Uterus (tissue), 4 donors: ENCODE results near the gene NAT14. TPM values are rescaled to one million over a fixed set of nuclear protein-coding genes. Genes with fewer than 3 reads are reported as not detected.
"Not testable (repeated sequence)": the region's sequence is repeated elsewhere in the genome, so short reads cannot be mapped to it uniquely, and the experiment has no call there.

ENCODE experiments used
- DNase-seq, 2 donors: peaks; one replicate each; pipeline ENCODE4 v3.0.0-alpha.2; 2019 to 2020
- H3K27ac ChIP-seq, 2 donors: fragments of 200-600 bp; sonication (generic); 1 replicate in 1 of 2; 2 replicates in 1 of 2; pipeline ENCODE4 v1.5.1; 2016 to 2018
- H3K27me3 ChIP-seq, 2 donors: fragments of 200-600 bp; sonication (generic); one replicate each; pipeline ENCODE4 v1.5.1; 2018 to 2019; ENCODE audit warnings: control low read depth in 1 of 2
- H3K36me3 ChIP-seq, 2 donors: fragments of 200-600 bp; sonication (generic); one replicate each; pipeline ENCODE4 v1.5.1; 2019; ENCODE audit warnings: control low read depth in 1 of 2
- H3K4me1 ChIP-seq, 2 donors: fragments of 200-600 bp; sonication (generic); one replicate each; pipeline ENCODE4 v1.5.1; 2018 to 2019; ENCODE audit warnings: control low read depth in 1 of 2
- H3K4me3 ChIP-seq, 2 donors: fragments of 200-600 bp; sonication (generic); 1 replicate in 1 of 2; 2 replicates in 1 of 2; pipeline ENCODE4 v1.5.1; 2018 to 2019; ENCODE audit warnings: mild to moderate bottlenecking in 1 of 2
- H3K9me3 ChIP-seq, 2 donors: fragments of 200-600 bp; sonication (generic); one replicate each; pipeline ENCODE4 v1.5.1; 2019; ENCODE audit warnings: control low read depth in 1 of 2
- POLR2A ChIP-seq, 2 donors: fragments of 450-650 bp; IDR thresholded peaks; one replicate each; pipeline ENCODE4 v1.6.1; 2016; ENCODE audit warnings: antibody characterized with exemption in 2 of 2, mild to moderate bottlenecking in 1 of 2, moderate library complexity in 1 of 2
- intact Hi-C: fragments of 100-400 bp; cut with DNase I; formaldehyde crosslinking; loops from one replicate; pipeline ENCODE4 v1.15.1; 2023; ENCODE audit warnings: low total_unique reads
- total RNA-seq, 4 donors: library from RNA; depleted of rRNA in 3 of 4; stranded (reverse); fragments of >200 nt in 3 of 4; gene quantifications; one replicate each; pipeline versions ENCODE4 v1.1.0 to v1.2.4, GENCODE V29; 2014 to 2023
- TF ChIP-seq, protein P1 (sequence below), 4 experiments: fragments of 200-600 bp in 2 of 4; fragments of 450-650 bp in 2 of 4; sonication (generic) in 2 of 4; IDR thresholded peaks; one replicate each; pipeline ENCODE4 v1.5.1; 2016 to 2019; ENCODE audit warnings: antibody characterized with exemption in 4 of 4, mild to moderate bottlenecking in 2 of 4, moderate library complexity in 1 of 4
- donor health status: DM: yes; HTN: yes; CAD: no.

Gene NAT14
- total RNA-seq, 4 donors from 2014 or later = 16.8 to 44.3 (median 19.6) TPM

- no peaks in the 10 kb centered on the region for H3K36me3 ChIP-seq
- no peaks in the 10 kb centered on the region for H3K9me3 ChIP-seq
- intact Hi-C loops = no loop called here
- TF ChIP-seq POLR2A (IDR thresholded peaks at IDR 0.05) = no peak
- TF ChIP-seq, protein P1, sequence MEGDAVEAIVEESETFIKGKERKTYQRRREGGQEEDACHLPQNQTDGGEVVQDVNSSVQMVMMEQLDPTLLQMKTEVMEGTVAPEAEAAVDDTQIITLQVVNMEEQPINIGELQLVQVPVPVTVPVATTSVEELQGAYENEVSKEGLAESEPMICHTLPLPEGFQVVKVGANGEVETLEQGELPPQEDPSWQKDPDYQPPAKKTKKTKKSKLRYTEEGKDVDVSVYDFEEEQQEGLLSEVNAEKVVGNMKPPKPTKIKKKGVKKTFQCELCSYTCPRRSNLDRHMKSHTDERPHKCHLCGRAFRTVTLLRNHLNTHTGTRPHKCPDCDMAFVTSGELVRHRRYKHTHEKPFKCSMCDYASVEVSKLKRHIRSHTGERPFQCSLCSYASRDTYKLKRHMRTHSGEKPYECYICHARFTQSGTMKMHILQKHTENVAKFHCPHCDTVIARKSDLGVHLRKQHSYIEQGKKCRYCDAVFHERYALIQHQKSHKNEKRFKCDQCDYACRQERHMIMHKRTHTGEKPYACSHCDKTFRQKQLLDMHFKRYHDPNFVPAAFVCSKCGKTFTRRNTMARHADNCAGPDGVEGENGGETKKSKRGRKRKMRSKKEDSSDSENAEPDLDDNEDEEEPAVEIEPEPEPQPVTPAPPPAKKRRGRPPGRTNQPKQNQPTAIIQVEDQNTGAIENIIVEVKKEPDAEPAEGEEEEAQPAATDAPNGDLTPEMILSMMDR (IDR thresholded peaks at IDR 0.05) = no peak
- no peak overlapping the region for H3K27ac ChIP-seq
- DNase-seq = no peak
- no peaks in the 10 kb centered on the region for H3K4me1 ChIP-seq
- no peaks in the 10 kb centered on the region for H3K27me3 ChIP-seq
- H3K4me3 ChIP-seq = no peak overlapping the region
Observed at GRCh38 chr19:55527197-55528029, 42.4 kb downstream of the NAT14 start.

DNA sequence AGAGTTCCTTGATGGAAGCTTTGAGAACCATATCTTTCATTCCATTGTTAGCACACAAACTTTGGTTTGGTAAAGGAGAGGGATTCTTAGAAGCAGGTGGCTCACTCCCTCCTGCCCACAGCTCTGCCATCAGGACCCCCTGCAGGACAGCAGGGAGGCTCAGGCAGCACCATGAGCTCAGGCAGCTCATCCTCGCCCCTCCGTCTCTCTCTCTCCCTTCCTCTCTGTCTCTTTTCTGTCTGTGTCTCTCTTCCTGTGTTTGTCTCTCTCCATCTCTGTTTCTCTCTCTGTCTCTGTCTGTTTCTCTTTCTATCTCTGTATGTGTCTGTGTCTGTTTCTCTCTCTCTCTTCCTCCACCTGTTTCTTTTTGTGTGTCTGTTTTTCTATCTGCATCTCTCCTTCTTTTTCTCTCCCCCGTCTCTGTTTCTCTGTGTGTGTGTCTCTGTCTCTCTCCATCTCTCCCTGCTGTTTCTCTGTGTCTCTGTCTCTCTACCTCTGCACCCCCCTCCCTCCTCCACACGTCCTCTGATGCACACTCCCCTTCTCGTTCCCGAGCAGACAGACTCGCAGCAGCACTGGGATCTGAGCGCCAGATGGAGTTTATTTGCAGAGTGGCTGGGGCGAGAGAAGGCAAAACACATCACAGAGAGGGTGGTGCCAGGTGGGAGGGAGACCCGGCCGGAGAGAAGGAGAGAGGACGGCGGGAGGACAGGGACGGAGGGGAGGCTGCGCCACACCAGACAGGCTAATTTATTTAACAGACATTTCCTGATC lies 43.2 kb downstream of the NAT14 start:
- H3K27ac ChIP-seq = no peak overlapping the region
- DNase-seq = no peak
- H3K27me3 ChIP-seq = no peaks in the 10 kb centered on the region
- intact Hi-C loops = no loop called here
- TF ChIP-seq, protein P1 (IDR thresholded peaks at IDR 0.05) = no peak
- TF ChIP-seq POLR2A (IDR thresholded peaks at IDR 0.05) = no peak
- H3K9me3 ChIP-seq = no peaks in the 10 kb centered on the region
- no peak overlapping the region for H3K4me3 ChIP-seq
- no peaks in the 10 kb centered on the region for H3K4me1 ChIP-seq
- H3K36me3 ChIP-seq = no peaks in the 10 kb centered on the region

GRCh38 chr19:55529636-55530234 lies 44.7 kb downstream of the NAT14 start:
- Histone ChIP-seq H3K4me1 (no peaks in the 10 kb centered on the region), H3K27me3 (no peaks in the 10 kb centered on the region), H3K36me3 (no peaks in the 10 kb centered on the region), H3K4me3 (no peak overlapping the region), H3K27ac (no peak overlapping the region), H3K9me3 (no peaks in the 10 kb centered on the region)
- no peak for DNase-seq
- TF ChIP-seq POLR2A (IDR thresholded peaks at IDR 0.05) = no peak
- TF ChIP-seq, protein P1 (IDR thresholded peaks at IDR 0.05) = no peak
- intact Hi-C loops = no loop called here

DNA sequence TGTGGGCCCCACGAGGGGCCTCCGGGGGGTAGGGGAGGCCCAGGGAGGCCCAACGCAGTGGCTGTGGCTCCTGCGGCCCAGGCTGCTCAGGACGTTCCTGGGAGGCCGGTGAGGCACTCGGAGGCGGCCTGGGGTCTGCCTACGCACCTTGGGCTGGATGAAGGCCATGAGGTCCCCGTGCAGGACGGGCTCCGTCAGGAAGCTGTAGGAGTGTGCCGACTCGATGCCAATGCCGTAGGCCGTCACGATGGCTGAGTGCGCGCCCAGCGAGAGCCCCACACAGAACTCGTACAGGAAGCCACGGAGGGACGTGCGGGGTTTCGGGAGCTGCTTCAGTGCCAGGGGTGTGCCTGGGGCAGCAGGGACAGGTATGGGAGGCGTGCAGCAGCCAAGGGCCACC lies 46.0 kb downstream of the NAT14 start:
- H3K4me1 ChIP-seq = no peaks in the 10 kb centered on the region
- TF ChIP-seq POLR2A (IDR thresholded peaks at IDR 0.05) = no peak
- TF ChIP-seq, protein P1 (IDR thresholded peaks at IDR 0.05) = no peak
- H3K4me3 ChIP-seq = no peak overlapping the region
- no peaks in the 10 kb centered on the region for H3K27me3 ChIP-seq
- no peak overlapping the region for H3K27ac ChIP-seq
- DNase-seq = no peak
- no peaks in the 10 kb centered on the region for H3K36me3 ChIP-seq
- H3K9me3 ChIP-seq = no peaks in the 10 kb centered on the region
- intact Hi-C loops = no loop called here

- H3K4me1 ChIP-seq, H3K36me3 ChIP-seq, H3K9me3 ChIP-seq, intact Hi-C loops, H3K27me3 ChIP-seq, DNase-seq, H3K27ac ChIP-seq, H3K4me3 ChIP-seq: not testable (repeated sequence)
Observed at GRCh38 chr19:55534280-55534679, 49.3 kb downstream of the NAT14 start.
